Dedifferentiated amniotic fluid mesenchymal stem cell (primary cell): ENCODE measurements around the gene PPIA.
"Not testable (repeated sequence)": the region's sequence is repeated elsewhere in the genome, so short reads cannot be mapped to it uniquely, and the experiment has no call there.

Experiments used
- DNase-seq: peaks from one replicate; pipeline ENCODE4 v3.0.0-alpha.2; 2016; ENCODE audit errors: extremely low spot score

PPIA gene

GRCh38 chr7:44827567-44827966 lies 31.1 kb downstream of the PPIA start:
- no peak for DNase-seq

DNA sequence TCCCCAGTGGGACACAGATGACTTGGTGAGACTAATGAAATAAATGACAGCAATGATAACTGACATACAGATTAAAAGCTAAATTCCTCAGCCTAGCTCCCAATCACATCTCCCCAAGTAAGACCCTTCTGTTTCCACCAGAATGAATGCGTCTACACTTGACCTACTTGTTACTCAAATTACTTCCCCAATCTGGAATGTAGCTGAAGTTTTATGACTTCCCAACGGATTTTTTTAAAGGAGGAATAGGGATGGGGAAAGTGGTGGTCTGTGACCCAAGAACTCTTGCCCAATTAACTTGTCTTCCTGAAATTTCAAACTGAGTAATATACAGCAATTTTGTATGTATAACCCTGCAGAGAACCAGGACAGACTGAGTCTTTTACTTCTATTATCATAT lies 42.3 kb downstream of the PPIA start:
- no peak for DNase-seq

DNA sequence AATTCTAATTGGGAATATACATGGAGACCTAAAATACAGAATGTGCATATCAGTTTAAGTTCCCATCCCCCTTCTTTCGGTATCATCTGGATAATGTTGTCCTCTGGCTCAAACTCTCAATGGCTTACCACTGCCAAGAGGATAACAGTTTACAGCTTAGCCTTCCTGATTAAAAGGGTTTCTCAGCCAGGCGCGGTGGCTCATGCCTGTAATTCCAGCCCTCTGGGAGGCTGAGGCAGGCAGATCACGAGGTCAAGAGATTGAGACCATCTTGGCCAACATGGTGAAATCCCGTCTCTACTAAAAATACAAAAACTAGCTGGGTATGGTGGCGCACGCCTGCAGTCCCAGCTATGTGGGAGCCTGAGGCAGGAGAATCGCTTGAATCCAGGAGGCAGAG lies 46.2 kb downstream of the PPIA start:
- DNase-seq, result not testable (repeated sequence)

DNA sequence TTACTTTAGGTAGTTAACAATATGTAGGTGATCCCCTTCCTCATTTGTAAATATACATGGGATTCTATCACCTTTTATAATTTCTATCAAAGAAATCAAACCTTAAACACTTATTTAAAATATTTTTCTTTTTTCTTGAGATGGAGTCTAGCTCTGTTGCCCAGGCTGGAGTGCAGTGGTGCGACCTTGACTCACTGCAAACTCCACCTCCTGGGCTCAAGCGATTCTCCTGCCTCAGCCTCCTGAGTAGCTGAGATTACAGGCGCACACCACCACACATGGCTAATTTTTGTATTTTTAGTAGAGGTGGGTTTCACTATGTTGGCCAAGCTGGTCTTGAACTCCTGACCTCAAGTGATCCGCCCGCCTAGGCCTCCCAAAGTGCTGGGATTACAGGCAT lies 47.0 kb downstream of the PPIA start:
- DNase-seq, result not testable (repeated sequence)

DNA sequence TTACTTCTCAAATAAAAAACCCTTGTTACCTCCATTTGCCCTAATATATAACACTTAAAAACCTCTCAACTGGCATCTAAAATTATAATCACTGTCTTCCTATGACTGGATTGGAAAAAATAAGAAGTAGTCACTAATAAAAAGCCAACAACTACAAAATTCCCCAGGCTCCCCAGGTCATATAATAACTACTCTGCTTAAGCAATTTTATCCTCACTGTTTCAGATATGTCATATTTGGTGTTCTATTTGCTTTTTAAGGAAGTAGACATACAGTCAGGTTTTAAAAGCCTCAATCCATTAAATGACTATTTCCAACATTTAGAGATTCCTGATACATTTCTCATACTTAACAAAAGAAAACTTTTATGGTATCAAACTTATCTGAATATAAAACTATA lies 49.0 kb downstream of the PPIA start:
- DNase-seq, result no peak

DNA sequence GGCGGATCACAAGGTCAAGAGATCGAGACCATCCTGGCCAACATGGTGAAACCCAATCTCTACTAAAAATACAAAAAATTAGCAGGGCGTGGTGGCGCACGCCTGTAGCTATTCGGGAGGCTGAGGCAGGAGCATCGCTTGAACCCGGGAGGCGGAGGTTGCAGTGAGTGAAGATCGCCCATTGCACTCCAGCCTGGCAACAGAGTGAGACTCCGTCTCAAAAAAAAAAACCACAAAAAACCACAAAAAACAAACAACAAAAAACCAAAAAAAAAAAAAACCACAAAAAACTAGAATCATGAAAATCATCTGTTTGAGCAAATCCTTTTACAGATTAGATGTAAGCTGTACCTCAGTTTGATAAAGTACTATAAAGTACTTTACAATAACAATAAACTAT lies 49.9 kb downstream of the PPIA start:
- not testable (repeated sequence) for DNase-seq

DNA sequence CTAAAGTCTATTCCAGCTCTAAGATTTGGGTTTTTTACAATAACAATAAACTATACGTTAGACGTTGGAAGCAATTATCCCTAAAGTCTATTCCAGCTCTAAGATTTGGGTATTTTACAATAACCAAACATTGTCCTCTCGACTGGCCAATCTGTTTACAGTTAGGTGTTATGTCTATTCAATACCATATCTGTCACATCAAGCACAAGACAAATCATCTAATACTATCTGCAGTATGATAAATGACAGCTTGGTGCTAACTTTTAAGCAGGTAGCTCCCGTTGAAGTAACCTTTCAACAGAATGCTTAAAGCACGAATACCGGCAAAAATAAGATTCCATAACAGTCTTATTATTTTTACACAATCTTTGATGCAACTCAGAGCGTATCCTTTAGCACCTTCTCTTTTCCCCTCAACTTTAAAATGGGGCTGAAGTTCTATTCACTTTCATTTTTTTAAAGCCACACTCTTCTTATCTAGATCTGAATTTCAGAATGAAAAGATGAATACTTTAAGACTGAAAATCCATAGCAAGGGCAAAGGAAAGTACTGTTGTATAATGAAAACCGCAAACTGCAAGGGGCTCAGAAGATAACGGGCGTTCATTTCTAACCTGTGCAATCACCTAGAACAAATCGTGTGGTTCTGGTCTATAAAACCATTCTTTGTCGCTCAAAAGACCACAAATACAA lies 50.5 kb downstream of the PPIA start:
- no peak for DNase-seq

DNA sequence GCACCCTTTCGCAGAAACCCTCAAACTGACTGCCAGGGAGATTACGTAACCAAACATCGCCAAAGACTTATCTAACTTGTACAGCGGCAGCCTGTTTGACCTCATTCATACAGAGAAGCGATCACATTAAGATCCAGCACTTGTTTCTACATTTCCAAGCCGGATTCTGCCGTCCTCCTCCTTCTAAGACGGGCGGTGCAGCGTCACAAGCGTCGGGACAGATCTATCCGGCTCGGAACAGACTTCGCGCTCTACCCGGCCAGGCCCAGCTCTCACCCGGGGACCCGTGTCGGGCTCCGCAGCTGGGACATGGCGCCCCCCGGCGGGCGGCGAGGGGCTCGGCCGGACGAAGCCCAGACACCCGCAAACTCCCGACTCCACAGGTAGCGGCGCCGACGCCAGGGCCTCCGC lies 51.0 kb downstream of the PPIA start:
- peak; percentile 88 for DNase-seq

DNA sequence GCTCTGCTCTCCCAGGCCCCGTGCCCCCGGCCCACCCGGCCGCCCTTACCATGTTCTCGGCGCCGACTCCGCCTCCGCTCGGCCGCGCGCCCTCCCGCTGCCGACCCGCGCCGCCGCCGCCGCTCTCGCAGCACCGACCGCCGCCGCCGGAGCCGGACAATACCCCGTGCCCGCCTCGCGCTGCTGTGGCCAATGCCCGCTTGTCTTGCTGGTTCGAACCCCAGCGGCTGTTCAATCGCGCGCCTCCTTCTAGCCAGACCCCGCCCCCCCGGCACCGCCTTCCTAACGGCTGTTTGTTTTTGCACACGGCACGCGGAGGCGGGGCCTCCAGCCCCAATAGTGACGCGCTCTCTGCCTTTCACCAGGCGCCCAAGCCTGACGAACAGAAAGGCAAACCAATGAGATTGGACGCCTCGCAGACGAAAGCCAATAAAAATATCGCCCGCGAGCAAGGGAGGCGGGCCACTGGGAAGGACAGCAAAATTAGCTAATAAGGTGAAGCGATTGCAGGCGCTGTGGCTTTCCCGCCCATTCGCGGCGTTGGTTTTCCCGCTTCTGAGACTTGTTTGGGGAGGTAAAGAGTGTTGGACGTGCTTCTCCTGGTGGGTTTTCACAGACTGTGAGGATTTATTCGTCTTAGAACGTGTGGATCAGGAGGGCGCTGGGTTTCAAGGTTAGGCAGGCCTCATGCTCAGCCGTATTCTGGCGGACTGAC lies 51.6 kb downstream of the PPIA start, which contains the start of gene H2AZ2:
Gene H2AZ2 (minus strand): TSS at position 168 of the 715 bp plus-strand sequence. CDS start 116 bp downstream, at position 52.
- peak; percentile 100 for DNase-seq

DNA sequence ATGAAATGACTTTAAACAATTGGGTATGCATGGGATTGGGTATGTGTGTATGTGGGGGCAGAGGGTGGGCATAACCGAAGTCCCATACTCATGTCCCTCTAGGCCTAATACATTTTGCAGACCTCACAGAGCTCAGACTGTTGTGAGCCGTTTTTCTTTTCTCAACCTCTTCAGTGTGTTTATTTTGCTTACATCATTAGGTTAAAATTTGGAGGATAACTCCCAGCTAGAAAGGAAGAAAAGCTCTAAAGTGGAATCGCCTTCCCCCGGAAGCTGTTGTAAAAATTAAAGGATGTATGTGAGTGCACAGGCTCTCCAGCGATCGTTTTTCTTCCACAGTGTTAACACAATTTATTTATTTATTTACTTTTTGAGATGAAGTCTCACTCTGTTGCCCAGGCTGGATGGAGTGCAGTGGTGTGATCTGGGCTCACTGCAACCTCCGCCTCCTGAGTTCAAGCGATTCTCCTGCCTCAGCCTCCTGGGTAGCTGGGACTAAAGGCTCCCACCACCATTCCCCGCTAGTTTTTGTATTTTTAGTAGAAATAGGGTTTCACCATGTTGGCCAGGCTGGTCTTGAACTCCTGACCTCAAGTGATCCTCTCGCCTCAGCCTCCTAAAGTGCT lies 52.9 kb downstream of the PPIA start:
- DNase-seq, result no peak

DNA sequence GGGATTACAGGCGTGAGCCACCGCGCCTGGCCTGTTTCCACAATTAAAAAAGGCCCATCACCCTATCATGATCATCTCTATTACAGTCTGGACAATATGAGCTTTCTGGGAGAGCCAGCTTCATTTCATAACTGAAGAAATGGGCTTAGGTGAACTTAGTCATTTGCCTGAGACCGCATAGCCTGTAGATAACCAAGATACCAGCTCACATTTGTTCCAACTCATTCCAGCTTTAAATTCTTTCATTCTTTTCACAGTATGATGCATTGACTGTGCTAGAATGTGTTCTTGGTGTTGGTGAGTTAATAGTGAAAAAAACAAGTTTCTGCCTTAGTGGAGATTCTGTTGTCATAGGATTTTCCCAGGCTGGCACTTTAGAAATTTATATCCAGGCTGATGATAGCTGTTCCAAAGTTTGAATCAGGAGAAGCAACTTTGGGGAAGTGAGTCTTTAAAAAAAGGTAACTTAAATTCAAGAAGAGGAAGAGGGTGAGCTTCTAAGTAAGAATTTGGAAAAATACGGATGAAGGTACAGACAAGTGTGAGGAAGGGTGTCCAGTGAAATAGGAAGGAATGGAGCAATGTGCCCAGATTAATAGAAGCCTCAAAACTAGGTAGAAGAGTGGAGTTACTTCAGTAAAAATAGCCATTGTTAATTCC lies 53.5 kb downstream of the PPIA start:
- DNase-seq, result no peak

- DNase-seq, result no peak
Measured at GRCh38 chr7:44852590-44852989, 56.1 kb downstream of the PPIA start.
